LNCAP (cell line): ENCODE data around the gene SCG3.

Source experiments
- CTCF ChIP-seq: fragments of 450-650 bp; IDR thresholded peaks from 2 replicates; pipeline ENCODE4 v1.5.1; 2017; ENCODE audit warnings: mild to moderate bottlenecking

SCG3 gene

GRCh38 chr15:51658664-51659063 lies 22.6 kb upstream of the SCG3 start:
- TF ChIP-seq CTCF = no peak

GRCh38 chr15:51661072-51661471 lies 20.2 kb upstream of the SCG3 start:
- no peak for TF ChIP-seq CTCF

GRCh38 chr15:51667478-51667877 lies 13.8 kb upstream of the SCG3 start:
- TF ChIP-seq CTCF = no peak

GRCh38 chr15:51668446-51668845 lies 12.9 kb upstream of the SCG3 start:
- TF ChIP-seq CTCF = no peak

GRCh38 chr15:51669381-51669780 lies 11.9 kb upstream of the SCG3 start:
- TF ChIP-seq CTCF = no peak

GRCh38 chr15:51672155-51672687 lies 9.1 kb upstream of the SCG3 start:
- TF ChIP-seq CTCF = no peak

- no peak for TF ChIP-seq CTCF
These were observed 8.1 kb upstream of the SCG3 start for GRCh38 chr15:51672913-51673857.
